Heart left ventricle (tissue), 16 donors: ENCODE data around the gene EPS8L1. TPM values are rescaled to one million over a fixed set of nuclear protein-coding genes. Genes with fewer than 3 reads are reported as not detected.
"Not testable (repeated sequence)": the region's sequence is repeated elsewhere in the genome, so short reads cannot be mapped to it uniquely, and the experiment has no call there.

Experiments
- ATAC-seq, 4 donors: fragments of 200-7000 bp; cut with Tn5 transposase; one replicate each; pipeline ENCODE4 v1.9.1; 2020 to 2022; ENCODE audit warnings: moderate library complexity in 4 of 4, mild to moderate bottlenecking in 3 of 4, moderate number of reproducible peaks in 1 of 4
- DNase-seq, 5 donors: peaks; one replicate each; pipeline ENCODE4 v3.0.0-alpha.2; 2020
- H3K27ac ChIP-seq, 12 donors: fragments of 200-600 bp; sonication (generic) in 4 of 12; one replicate each; pipeline versions ENCODE4 v1.5.0 to v1.8.0; 2016 to 2022; ENCODE audit warnings: mild to moderate bottlenecking in 2 of 12
- H3K27me3 ChIP-seq, 9 donors: fragments of 200-600 bp; sonication (generic) in 2 of 9; one replicate each; pipeline versions ENCODE4 v1.5.1 to v1.8.0; 2016 to 2022; ENCODE audit warnings: mild to moderate bottlenecking in 3 of 9
- H3K36me3 ChIP-seq, 9 donors: fragments of 200-600 bp; sonication (generic) in 2 of 9; one replicate each; pipeline versions ENCODE4 v1.5.0 to v1.8.0; 2018 to 2022; ENCODE audit warnings: mild to moderate bottlenecking in 2 of 9
- H3K4me1 ChIP-seq, 12 donors: fragments of 200-600 bp; sonication (generic) in 4 of 12; one replicate each; pipeline versions ENCODE4 v1.5.0 to v1.8.0; 2016 to 2022; ENCODE audit warnings: mild to moderate bottlenecking in 3 of 12
- H3K4me3 ChIP-seq, 12 donors: fragments of 200-600 bp; sonication (generic) in 4 of 12; one replicate each; pipeline versions ENCODE4 v1.5.0 to v1.8.0; 2017 to 2022; ENCODE audit warnings: mild to moderate bottlenecking in 9 of 12, moderate library complexity in 4 of 12
- H3K9me3 ChIP-seq, 12 donors: fragments of 200-600 bp; sonication (generic) in 4 of 12; one replicate each; pipeline versions ENCODE4 v1.5.0 to v1.8.0; 2016 to 2022; ENCODE audit warnings: mild to moderate bottlenecking in 1 of 12
- POLR2A ChIP-seq, 2 donors: fragments of 450-650 bp; IDR thresholded peaks; one replicate each; pipeline ENCODE4 v1.6.1; 2017; ENCODE audit warnings: antibody characterized with exemption in 2 of 2, mild to moderate bottlenecking in 2 of 2, moderate library complexity in 2 of 2
- WGBS, 4 donors: extraction: QIAGEN DNeasy Blood & Tissue Kit in 2 of 4; methylation state at CpG; one replicate each; pipeline versions ENCODE4 v1.1.5 to v1.1.7; 2013 to 2018; 5-methylcytosine and 5-hydroxymethylcytosine counted together
- intact Hi-C, 10 donors: fragments of 100-400 bp; cut with DNase I; formaldehyde crosslinking; loops; one replicate each; pipeline versions ENCODE4 v1.11.1 to v1.14.2; 2022
- polyA plus RNA-seq, 2 donors: library from polyadenylated mRNA; stranded (reverse); fragments of 200-250 nt; gene quantifications; one replicate each; pipeline ENCODE4 v1.2.3, GENCODE V29; 2013
- total RNA-seq, 9 donors: library from RNA; depleted of rRNA in 2 of 9; stranded (reverse); fragments of >200 nt in 2 of 9; fragmentation: NEBNext Ultra II Directional in 3 of 9; extraction: Animal tissue kit (Norgen Biotek cat#: 25700) in 3 of 9; gene quantifications; one replicate each; pipeline versions ENCODE4 v1.1.0 to v1.2.4, GENCODE V29; 2016 to 2023
- TF ChIP-seq, protein P1 (sequence below), 12 donors: fragments of 200-600 bp; sonication (generic) in 4 of 12; IDR thresholded peaks; one replicate each; pipeline versions ENCODE4 v1.5.0 to v1.8.0; 2018 to 2022; ENCODE audit warnings: antibody characterized with exemption in 12 of 12, mild to moderate bottlenecking in 5 of 12
- donor health status: ischemic (EF 13 %, LVEDD 7.1; RV severe dilation, severe dysfunction).
- donor health status: healthy with polysubstance abuse.
- donor health status: DM: no; HTN: yes; CAD: no.
- donor health status: DM: no; HTN: no; CAD: no.
- donor health status: ischemic (EF 25% LVEDD 6.9; RV normal size, moderate dysfunction).
- donor health status: ischemic (EF 25% LVEDD 5.7; RV mildly dilated, moderate dysfunction).
- donor health status: healthy.
- donor health status: DM: yes; HTN: yes; CAD: no.
- donor health status: ischemic (EF 35%, LVEDD 5.7; RV mildly dilated, moderate dysfunction).
- donor health status: nonischemic (EF 11% LVEDD 7.7; RV severe dilation, severe dysfunction).
- donor health status: DM: yes; HTN: yes; CAD: no.
- donor health status: PGD.
- donor health status: ischemic (EF 29% LVEDD 5.4; RV normal size, mild dysfunction).
- donor health status: nonischemic (EF 23%, LVEDD 6.1; RV moderate dilation, normal function).

EPS8L1 gene
- total and polyA plus RNA-seq, 11 donors: 0.44 to 25.5 (median 2.0) TPM

DNA sequence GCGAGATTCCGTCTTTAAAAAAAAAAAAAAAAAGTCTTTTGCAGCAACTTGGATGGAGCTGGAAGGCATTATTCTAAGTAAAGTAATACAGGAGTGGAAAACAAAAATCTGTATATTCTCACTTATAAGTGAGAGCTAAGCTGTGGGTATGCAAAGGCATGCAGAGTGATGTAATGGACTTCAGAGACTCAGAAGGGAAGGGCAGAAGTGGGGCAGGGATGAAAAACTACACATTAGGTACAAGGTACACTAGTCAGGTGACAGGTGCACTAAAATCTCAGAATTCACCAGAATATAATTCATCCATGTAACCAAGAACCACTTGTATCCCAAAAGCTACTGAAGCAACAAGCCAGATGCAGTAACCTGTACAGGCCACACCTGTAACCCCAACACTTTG lies 39.6 kb upstream of the EPS8L1 start:
- no peak overlapping the region for H3K4me3 ChIP-seq
- peaks cover 0 to 14% (median under 1%) of the 10 kb centered on the region in 9 donors for H3K36me3 ChIP-seq
- H3K27me3 ChIP-seq: no peaks in the 10 kb centered on the region
- H3K9me3 ChIP-seq: no peaks in the 10 kb centered on the region
- peaks cover 0 to under 1% (median 0%) of the 10 kb centered on the region in 12 donors for H3K4me1 ChIP-seq
- no peak for ATAC-seq
- H3K27ac ChIP-seq: no peak overlapping the region
- WGBS, 4 donors: 89 to 95% (median 94%) methylated on average over 2 of the region's 2 CpGs
- TF ChIP-seq POLR2A (IDR thresholded peaks at IDR 0.05): no peak
- TF ChIP-seq, protein P1, sequence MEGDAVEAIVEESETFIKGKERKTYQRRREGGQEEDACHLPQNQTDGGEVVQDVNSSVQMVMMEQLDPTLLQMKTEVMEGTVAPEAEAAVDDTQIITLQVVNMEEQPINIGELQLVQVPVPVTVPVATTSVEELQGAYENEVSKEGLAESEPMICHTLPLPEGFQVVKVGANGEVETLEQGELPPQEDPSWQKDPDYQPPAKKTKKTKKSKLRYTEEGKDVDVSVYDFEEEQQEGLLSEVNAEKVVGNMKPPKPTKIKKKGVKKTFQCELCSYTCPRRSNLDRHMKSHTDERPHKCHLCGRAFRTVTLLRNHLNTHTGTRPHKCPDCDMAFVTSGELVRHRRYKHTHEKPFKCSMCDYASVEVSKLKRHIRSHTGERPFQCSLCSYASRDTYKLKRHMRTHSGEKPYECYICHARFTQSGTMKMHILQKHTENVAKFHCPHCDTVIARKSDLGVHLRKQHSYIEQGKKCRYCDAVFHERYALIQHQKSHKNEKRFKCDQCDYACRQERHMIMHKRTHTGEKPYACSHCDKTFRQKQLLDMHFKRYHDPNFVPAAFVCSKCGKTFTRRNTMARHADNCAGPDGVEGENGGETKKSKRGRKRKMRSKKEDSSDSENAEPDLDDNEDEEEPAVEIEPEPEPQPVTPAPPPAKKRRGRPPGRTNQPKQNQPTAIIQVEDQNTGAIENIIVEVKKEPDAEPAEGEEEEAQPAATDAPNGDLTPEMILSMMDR (IDR thresholded peaks at IDR 0.05): no peak
- no peak for DNase-seq
- intact Hi-C loops: no loop called here

GRCh38 chr19:55037603-55038002 lies 38.1 kb upstream of the EPS8L1 start:
- 80 to 85% (median 84%) methylated on average over 6 of the region's 6 CpGs for WGBS, 4 donors
- ATAC-seq, intact Hi-C loops: not testable (repeated sequence)

GRCh38 chr19:55040654-55041053 lies 35.0 kb upstream of the EPS8L1 start:
- H3K4me3 ChIP-seq, H3K9me3 ChIP-seq, intact Hi-C loops, H3K27me3 ChIP-seq, ATAC-seq, H3K27ac ChIP-seq, DNase-seq: not testable (repeated sequence)
- Histone ChIP-seq H3K36me3 (peaks cover 5 to 56% (median 42%) of the 10 kb centered on the region in 9 donors), H3K4me1 (peaks cover 0 to 15% (median 0%) of the 10 kb centered on the region in 12 donors)
- 88 to 92% (median 90%) methylated on average over 12 of the region's 12 CpGs for WGBS, 4 donors

More at GRCh38 chr19:55037603-55038002, 38.1 kb upstream of the EPS8L1 start:
- not testable (repeated sequence) for H3K9me3 ChIP-seq, H3K27me3 ChIP-seq, H3K4me3 ChIP-seq, H3K27ac ChIP-seq, DNase-seq
- H3K4me1 ChIP-seq: peaks cover 0 to 15% (median 0%) of the 10 kb centered on the region in 12 donors
- peaks cover 0 to 27% (median 11%) of the 10 kb centered on the region in 9 donors for H3K36me3 ChIP-seq

DNA sequence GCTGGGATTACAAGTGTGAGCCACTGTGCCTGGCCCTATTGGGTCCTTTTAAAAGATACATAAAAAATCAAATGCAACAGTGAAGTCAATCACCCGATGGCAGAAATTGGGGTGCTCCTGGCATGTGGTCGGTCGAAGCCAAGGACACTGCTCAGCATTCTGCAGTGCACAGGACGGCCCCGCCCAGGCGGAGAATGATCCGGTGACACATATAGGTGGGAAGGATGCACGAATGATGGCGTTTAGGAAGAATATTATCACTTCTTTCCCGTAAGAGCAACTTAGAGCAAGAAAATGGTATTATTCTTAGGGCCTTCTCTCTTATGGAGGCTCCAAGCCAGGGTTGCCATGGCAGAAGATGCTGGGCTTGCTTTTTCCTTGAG lies 34.4 kb upstream of the EPS8L1 start:
- Histone ChIP-seq H3K4me1 (peaks cover 0 to 15% (median 0%) of the 10 kb centered on the region in 12 donors), H3K4me3 (no peak overlapping the region), H3K36me3 (peaks cover 5 to 62% (median 47%) of the 10 kb centered on the region in 9 donors), H3K9me3 (no peaks in the 10 kb centered on the region), H3K27ac (no peak overlapping the region), H3K27me3 (no peaks in the 10 kb centered on the region)
- TF ChIP-seq POLR2A (IDR thresholded peaks at IDR 0.05): no peak
- TF ChIP-seq, protein P1 (IDR thresholded peaks at IDR 0.05): no peak
- DNase-seq (no peak), ATAC-seq (no peak)
- intact Hi-C loops: no loop called here
- WGBS, 4 donors: 83 to 85% (median 84%) methylated on average over 10 of the region's 10 CpGs

GRCh38 chr19:55041627-55042343 lies 33.9 kb upstream of the EPS8L1 start:
- peaks cover 5 to 67% (median 53%) of the 10 kb centered on the region in 9 donors for H3K36me3 ChIP-seq

More at GRCh38 chr19:55041627-55042343, 33.9 kb upstream of the EPS8L1 start:
- ATAC-seq (peak in 1 of 4 donors; percentile 14), DNase-seq (no peak)
- Histone ChIP-seq H3K4me1 (peaks cover 0 to 15% (median 0%) of the 10 kb centered on the region in 12 donors), H3K27ac (no peak overlapping the region), H3K9me3 (no peaks in the 10 kb centered on the region), H3K4me3 (no peak overlapping the region), H3K27me3 (no peaks in the 10 kb centered on the region)
- TF ChIP-seq, protein P1 (IDR thresholded peaks at IDR 0.05): no peak
- TF ChIP-seq POLR2A (IDR thresholded peaks at IDR 0.05): no peak
- WGBS, 4 donors: 41 to 57% (median 54%) methylated on average over 30 of the region's 30 CpGs
- intact Hi-C loops: no loop called here
